HG03575 (cell line): Measurements from ENCODE around the gene MXRA8.
A peak's percentile ranks its signal among the peaks of the same experiment; 100 is the strongest.
"Not testable (repeated sequence)": the region's sequence is repeated elsewhere in the genome, so short reads cannot be mapped to it uniquely, and the experiment has no call there.

Source experiments
- ATAC-seq: cut with Tn5 transposase; IDR thresholded peaks from one replicate; pipeline ENCODE4 v1.9.1; 2021; ENCODE audit not compliant: unreplicated experiment, insufficient number of reproducible peaks, low FRiP score; ENCODE audit errors: extremely low read depth

MXRA8 gene, protein sequence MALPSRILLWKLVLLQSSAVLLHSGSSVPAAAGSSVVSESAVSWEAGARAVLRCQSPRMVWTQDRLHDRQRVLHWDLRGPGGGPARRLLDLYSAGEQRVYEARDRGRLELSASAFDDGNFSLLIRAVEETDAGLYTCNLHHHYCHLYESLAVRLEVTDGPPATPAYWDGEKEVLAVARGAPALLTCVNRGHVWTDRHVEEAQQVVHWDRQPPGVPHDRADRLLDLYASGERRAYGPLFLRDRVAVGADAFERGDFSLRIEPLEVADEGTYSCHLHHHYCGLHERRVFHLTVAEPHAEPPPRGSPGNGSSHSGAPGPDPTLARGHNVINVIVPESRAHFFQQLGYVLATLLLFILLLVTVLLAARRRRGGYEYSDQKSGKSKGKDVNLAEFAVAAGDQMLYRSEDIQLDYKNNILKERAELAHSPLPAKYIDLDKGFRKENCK

GRCh38 chr1:1358433-1359271 is at the start of gene MXRA8:
Gene MXRA8, minus strand, starts transcription at chr1:1358555. Its CDS starts 51 bp downstream, at chr1:1358504.
- ATAC-seq: no peak

DNA sequence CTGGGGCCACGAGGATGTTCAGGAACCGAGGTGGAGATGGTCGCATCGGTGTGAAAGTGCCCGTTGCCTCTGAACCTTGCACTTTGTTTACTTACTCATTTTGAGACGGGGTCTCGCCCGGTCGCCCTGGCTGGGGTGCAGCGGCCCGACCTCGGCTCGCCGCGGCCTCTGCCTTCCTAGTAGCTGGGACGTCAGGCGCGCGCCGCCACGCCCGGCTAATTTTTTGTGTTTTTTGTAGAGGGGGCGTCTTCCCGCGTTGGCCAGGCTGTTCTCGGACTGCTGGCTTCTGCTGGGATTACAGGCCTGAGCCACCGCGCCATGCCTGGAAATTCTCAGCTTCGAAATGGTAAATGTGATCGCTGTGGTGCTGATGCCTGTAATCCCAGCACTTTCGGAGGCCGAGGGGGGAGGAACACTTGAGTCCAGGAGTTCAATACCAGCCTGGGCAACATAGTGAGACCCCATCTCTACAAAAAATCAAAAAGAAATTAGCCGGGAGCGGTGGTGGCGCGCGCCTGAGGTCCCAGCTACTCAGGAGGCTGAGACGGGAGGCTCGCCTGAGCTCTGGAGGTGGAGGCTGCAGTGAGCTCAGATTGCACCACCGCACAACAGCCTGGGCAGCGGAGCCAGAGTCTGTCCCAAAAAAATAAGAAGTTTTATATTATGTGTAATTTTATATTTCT is 49.4 kb upstream of the MXRA8 start:
- no peak for ATAC-seq

GRCh38 chr1:1406821-1407635 is 48.7 kb upstream of the MXRA8 start, which contains the start of gene MRPL20:
Gene MRPL20, minus strand, starts transcription at chr1:1407293. Its CDS starts 76 bp downstream, at chr1:1407217.
- no peak for ATAC-seq

DNA sequence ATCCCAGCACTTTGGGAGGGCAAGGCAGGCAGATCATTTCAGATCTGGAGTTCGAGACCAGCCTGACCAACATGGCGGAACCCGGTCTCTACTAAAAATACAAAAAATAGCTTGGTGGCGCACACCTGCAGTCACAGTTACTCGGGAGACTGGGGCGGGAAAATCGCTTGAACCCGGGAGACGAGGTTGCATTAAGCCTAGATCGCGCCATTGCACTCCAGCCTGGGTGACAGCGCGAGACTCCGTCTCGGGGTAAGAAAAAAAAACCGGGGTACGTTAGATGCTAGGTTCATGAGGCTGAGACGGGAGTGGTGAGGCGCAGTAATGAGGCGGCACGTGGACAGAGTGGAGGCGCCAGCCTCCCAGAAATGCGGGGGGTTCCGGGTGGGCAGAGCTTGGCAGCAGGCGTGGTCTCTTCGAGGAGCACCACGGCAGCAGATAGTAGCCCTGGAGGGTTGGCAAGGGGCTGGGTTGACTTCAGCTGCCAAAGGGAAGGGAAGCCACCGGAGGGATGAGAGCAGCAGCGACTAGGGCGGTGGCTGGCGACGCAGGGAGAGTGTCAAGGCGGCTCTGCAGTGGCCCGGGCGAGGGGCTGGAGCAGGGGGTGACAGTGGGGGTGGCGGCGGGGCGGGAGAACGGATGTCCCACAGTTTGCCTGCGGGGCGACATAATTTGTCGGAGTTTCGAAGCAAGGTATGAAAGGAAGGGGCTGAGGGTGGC is 47.9 kb upstream of the MXRA8 start:
- no peak for ATAC-seq

GRCh38 chr1:1403653-1404052 is 45.3 kb upstream of the MXRA8 start:
- ATAC-seq: no peak

GRCh38 chr1:1402901-1403392 is 44.6 kb upstream of the MXRA8 start:
- not testable (repeated sequence) for ATAC-seq

DNA sequence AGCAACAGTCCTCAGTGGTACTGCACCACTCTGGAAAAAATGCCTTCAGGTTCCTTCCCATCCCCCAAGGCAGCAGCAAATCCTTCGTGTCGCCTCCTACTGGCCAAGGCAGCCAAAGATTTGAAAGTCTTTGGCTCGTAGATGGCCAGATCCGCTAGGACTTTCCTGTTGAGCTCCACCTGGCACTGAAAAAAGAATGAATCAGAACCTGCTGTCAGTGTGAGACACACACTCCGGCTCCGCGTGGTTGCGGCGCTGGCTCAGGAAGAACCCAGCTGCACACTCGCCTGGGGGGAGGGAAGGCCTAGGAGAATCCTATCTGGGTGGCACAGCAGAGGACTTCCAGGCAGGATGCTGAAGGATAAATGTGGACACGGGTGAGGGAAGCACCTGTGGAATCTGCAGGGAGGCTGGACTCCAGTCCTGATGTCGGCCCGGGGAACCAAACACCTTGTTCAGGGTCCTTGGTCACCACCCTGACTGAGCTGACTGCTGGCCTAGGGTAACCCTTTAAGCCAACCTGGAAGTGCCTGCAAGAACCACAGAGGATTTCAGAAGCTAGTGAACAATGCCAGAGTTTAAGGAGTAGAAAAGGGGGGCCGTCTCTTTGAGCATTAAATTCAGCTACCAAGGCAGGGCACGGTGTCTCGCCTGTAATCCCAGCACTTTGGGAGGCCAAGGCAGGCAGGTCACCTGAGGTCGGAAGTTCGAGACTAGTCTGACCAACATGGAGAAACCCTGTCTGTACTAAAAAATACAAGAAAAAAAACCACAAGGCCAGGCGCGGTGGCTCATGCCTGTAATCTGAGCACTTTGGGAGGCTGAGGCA is 43.9 kb upstream of the MXRA8 start:
- ATAC-seq: no peak

DNA sequence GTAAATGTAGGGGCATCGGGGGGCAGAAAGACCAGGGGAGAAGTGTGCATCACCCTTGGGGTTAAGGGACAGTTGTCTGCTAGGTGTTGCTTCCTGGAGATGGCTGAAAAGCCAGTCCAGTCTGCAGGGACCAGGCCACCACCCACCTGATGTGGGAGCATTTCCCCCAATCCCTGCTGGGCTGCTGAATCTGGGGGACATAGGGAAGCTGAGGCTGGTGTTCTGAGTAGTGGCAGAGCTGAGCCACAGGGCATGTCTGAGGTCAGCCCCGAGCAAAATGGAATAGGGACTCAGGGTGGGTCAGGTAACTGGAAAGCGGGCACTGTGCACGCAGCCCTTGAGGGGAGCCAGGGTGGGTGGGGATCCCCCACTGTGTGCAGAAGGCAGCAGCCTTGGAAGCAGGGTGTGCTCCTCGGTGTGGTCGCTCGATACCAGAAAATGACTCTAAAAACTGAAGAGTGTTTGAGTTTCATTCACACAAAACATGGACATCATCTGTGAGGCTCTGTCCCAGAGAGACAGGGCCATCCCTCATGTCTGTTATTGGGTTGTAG is 43.2 kb upstream of the MXRA8 start:
- no peak for ATAC-seq

DNA sequence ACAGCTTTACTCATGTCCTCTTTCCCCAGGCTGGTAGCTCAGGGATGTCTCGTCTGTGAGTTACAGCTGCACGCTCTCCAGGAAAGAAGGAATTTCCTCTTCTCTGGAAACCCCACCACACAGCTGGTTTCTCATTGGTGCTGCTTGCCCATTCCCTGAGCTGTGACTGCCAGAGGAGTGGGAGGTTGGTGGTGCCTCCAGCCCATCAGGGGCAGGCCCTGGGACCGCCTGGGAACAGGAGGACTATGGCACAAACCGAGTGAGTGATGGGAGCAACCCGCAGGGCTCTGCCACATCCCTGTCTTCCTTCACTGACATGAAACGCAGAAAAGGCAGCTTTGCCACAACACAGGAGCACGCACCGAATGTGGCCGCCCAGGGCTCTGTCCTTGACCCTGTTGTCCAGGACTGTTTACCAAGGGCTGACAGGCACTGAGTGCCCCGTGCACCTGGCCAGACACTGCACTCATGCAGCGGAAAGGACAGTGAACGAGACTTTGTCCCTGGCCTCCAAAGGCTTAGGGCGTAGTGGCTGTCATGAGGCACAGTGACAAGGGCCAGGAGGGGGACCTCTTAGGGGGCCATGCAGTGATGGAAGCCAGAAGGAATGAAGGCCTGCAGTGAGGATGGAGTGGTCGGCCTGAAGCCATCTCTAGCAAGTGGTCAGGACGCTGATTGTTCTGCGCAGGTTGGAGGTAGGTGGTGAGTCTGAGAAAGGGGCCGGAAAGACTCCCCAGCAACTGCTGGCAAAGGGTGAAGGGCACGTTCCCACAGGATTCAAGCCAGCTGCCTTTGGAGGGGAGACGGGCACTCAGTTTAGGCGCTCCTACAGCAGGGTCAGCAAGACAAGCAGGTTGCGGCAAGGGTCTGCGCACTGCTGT is 42.5 kb upstream of the MXRA8 start:
- ATAC-seq: no peak

DNA sequence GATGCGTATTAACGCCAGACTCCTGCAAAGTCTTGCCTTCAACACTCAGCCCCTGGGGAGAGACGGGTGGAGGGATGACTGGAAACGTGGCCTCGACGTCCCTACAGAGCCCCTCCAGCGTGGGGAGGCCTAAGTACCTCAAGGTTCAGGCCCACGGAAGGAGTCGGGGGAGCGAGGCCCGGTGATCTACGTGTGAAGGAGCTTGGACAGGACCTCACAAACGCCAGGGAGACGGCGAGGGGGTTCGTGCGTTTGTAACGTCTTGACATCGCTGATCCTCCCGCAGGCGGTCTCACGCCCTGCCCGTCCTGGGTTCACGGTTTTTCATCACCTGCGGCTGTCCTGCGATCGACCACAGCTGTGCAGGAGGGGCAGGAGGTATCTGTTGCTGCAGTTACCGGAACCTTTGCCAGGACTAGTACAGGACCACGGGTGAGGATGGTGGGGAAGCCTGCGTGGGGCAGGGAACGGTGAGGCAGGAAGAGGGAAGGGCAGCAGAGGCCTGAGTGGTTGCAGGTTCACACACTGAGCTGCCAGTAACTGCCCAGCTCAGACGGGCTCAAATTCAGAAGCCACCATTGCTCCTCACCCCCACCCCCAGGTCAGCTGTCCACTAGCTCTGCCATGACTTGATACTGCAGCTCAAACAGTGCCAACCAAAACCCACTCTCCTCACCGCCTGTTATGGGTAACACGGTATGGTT is 41.7 kb upstream of the MXRA8 start:
- ATAC-seq: no peak

DNA sequence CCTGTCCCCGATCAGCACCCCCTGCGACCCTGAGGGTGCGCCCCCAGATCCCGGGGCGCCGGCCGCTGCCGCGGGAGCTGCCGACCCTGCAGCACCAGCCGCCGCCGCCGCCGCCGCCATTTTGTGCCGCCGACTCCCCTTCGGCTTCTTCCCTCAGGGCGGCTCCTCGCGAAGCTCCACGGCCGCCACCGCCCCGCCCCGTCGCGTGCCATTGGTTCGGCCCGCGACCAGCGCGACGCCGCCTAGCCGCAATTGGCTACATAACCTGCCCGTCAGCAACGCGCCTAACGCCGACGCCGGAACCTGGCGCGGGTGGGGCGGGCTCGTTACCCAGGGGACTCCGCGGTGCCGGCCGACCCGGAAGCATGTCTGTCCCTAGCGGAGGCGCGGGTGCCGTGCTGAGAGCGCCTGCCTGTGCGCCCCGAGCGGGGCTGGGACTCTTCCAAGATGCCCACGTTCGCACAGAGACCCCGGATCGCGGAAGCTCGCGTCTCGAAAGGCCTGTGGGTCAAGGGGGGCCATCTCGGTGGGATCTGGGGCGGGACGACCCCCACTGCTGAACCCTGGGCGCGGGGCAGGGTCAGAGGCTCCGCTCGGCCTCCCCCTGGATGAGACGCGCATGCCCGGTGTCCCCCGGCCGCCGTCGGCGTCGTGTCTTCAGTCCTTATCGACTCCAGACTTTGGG is 41.0 kb upstream of the MXRA8 start, which contains the start of gene CCNL2:
TSS of gene CCNL2 (minus strand) at position 149 of the 685 bp plus-strand sequence. CDS start at position 120, 29 bp downstream.
- ATAC-seq: peak; percentile 31

DNA sequence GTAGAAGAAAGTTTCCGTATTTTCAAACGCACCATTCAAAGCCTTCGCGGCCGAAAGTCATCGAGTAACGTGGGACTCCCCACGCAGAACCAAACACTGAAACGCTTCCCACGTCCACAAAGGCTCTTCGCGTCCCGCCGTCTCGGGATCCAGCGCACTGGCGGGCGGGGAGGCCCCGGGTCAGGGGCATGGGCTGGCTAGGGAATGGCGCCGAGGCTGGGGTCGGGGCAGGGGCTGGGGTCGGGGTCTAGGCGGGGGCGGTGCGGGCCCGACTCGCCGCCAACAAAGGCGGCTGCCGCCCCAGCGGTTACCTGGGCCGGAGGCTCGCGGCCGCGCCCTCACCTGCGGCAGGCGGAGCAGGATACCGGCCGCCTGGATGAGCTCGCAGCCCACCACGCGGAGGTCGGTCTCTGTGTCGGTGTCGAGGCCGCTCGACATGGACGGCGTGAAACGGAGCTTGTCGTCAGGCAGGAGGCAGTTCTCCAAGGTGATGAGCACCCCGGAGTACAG is 40.4 kb upstream of the MXRA8 start:
- no peak for ATAC-seq

GRCh38 chr1:1397839-1398523 is 39.6 kb upstream of the MXRA8 start:
- no peak for ATAC-seq

GRCh38 chr1:1395166-1395565 is 36.8 kb upstream of the MXRA8 start:
- no peak for ATAC-seq
